Middle frontal gyrus (tissue), 1 donor: ENCODE results near the gene ELOVL2.

ENCODE experiments used
- DNase-seq: peaks from one replicate; pipeline ENCODE4 v3.0.0-alpha.2; 2015; ENCODE audit warnings: low spot score; ENCODE audit errors: extremely low spot score

ELOVL2 gene

DNA sequence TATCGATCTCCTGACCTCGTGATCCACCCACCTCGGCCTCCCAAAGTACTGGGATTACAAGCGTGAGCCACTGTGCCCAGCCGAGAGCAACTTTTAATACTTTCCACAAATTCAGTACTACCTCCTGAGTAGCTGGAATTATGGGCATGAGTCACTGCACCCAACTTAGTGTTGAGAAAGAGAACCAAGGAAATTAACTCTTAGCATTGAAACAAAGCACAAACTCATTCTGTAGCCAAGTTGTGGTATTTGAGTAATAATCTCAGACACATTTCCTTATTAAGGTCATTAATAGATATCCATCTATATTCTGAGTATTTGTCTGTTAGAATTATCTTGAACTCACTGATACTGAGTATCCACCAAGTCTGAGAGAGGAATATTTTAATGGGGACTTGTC, 14.3 kb upstream of the ELOVL2 start:
- no peak for DNase-seq

DNA sequence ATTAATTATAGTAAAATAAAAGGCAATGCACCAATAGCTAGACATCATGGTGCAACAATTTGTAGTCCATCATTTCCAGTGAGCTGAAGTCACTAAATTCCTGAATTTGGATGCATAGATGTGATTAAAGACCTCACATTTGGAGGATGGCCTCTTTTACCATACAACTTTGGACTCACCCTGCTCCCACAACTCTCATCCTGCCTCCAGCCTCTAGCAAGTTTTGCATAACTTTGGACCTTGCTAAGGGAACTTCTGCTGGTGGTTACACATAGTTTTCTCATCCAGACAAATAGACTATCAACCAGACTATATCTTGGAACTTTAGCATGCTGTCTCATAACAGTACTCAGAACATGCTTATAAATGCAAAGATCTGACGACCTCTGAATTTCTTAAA, 12.8 kb upstream of the ELOVL2 start:
- no peak for DNase-seq

DNA sequence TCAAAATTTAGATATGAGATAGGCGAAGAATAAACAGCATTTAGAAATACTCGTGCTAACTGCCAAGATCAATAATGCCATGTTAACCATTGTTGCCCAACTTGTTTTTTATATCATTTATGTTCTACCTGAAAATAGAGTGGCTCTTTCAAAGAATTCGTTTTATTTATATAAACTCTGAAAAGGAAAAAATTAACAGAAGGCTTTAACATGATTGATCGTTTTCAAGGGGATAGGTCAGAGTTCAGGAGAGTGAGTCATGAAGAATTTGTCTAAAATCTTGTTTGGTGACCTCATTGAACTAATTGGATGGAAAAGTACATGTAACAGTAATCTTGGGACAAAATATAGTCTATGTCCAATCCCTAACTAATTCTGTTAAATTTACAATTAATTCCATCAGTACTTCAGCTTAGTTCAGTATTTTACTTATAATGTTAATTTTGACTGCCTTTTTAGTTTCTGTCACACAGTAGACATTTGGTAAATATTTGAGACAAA, 11.1 kb upstream of the ELOVL2 start:
- DNase-seq: no peak

- no peak for DNase-seq
Observed at GRCh38 chr6:11054722-11055121, 10.6 kb upstream of the ELOVL2 start.

- no peak for DNase-seq
Observed at GRCh38 chr6:11053307-11053706, 9.2 kb upstream of the ELOVL2 start.

- DNase-seq: no peak
Observed at GRCh38 chr6:11050731-11051130, 6.6 kb upstream of the ELOVL2 start.

DNA sequence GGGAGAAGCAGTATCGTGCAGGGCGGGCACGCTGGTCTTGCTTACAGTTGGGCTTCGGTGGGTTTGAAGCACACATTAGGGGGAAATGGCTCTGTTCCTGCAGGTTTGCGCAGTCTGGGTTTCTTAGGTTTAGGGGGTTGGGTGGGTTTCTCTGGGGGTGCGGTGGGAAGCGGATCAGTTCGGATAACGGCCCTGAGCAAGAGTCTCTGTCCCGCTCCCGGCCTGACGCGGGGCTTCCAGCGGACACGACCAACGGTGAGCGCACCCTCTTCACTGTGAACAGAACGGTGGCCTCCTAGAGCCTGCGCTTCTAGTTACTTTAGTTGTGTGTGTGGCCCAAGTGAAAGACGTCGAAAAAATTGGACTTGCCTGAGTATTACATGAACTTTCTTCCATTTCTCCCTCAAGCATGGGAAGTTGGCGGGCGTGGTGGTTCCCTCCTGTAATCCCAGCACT, 635 bp upstream of the ELOVL2 start:
- DNase-seq: no peak

DNA sequence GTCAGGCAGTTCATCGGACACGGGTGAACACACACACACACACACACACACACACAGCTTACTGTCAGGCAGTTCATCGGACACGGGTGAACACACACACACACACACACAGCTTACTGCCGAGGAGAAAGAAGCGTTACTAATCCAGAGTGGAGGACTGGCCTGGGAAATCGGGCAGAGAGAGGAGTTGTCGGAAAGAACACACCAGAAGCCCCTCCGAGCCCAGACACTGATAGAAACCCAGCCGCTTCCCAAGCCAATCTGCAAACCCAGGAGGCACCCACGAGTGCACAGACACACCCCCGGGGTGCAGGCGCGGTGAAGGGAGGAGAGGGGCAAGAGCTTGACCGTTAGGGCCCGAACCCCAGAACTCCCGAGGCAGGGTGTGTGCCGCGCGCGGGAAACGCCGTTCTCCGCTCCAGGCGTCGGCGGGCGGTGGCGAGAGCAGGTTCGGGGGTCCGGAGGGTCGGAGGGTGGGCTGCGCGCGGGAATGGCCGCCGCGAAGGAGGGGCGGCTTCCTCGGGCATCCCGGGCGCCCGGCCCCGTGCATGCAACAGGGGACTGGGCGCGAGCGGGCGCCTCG, 636 bp downstream of the ELOVL2 start:
- no peak for DNase-seq

DNA sequence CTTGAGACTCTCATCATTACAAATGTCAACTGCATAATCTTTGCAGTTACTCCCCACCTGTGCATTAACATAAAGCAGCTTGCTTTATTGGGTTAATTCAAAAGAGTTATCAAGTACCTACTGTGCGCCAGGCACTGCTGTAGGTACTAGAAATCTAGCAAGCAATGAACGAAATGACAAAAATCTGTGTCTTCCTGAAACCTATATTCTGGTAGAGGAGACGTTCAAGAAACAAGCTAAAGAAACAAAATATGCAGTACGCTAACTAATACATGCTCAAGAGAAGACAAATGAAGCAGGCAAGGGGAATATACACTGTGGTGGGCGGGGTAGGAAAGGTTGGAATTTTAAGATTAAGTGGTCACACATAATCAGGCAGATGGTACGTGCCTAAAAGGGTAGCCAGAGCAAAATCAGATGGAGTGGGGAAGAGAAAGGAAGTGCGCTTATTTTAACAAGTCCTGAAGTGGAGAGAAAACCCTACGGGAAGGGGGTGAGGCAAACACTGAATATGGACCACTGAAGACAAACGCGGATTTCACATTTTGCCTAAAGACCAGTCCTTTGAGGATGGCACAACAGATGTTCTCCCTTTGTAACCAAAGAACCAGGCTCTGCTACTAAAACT, 1.2 kb downstream of the ELOVL2 start:
- no peak for DNase-seq

DNA sequence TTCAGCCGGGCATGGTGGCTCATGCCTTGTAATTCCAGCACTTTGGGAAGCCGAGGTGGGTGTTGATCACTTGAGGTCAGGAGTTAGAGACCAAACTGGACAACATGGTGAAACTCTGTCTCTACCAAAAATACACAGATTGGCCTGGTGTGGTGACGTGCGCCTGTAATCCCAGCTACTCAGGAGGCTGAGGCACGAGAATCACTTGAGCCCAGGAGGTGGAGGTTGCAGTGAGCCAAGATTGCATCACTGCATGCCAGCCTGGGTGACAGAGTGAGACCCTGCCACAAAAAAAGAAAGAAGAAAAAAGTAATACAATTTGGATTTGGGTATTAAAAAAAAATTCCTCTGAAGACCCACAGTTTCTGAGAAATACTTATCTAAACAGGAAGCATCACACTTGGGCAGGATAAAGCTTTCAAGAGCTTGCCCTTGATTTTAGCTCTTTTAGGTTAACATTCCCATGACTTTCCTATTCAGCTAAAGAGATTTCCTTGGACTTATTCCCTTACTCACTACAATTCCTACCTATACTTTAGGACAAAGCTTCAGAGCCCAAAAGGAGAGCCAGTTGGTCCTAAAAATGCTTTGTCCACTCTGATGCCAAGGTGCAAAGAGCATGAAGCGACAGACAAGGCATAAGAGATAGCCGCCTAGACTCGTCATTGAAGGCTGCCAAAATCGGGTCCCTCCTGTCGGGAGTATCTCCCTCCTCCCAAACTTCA, 1.9 kb downstream of the ELOVL2 start:
- no peak for DNase-seq

- DNase-seq: no peak
Observed at GRCh38 chr6:11040134-11040533, 4.0 kb downstream of the ELOVL2 start.

GRCh38 chr6:11039040-11039439, 5.1 kb downstream of the ELOVL2 start:
- DNase-seq: no peak

DNA sequence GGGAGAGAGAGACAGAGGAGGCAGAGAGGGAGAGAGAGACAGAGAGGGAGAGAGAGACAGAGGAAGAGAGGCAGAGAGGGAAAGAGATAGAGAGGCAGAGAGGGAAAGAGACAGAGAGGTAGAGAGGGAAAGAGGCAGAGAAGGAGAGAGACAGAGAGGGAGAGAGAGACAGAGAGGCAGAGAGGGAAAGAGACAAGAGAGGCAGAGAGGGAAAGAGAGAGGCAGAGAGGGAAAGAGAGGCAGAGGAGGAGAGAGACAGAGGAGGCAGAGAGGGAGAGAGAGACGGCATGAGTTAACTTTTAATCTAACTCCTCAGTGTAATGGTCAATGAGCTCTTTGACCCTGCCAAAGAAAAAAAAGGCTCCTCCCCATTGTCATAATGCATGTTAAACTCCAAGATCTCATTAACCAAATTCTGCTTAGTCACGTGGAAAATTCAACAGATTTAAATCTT, 7.1 kb downstream of the ELOVL2 start:
- DNase-seq: no peak

DNA sequence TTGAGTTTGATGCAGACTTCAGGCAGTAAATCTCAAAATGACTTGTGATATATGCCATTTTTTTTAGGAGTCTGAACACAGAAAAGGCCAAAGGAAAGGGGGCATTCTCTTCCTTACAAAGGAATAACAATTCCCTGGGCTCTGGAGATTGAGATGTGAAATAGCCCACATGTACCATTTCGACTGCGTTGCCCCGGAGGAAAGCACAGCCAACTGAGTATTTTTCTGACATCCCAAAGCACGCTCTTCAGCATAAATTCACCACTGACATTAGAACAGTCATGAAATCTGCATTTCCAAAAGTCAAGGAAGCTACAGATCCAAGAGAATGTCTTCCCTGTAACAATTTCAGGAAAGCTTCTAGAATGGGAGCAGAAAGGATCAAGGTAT, 7.8 kb downstream of the ELOVL2 start:
- DNase-seq: no peak

- no peak for DNase-seq
Observed at GRCh38 chr6:11035616-11036350, 8.3 kb downstream of the ELOVL2 start.

DNA sequence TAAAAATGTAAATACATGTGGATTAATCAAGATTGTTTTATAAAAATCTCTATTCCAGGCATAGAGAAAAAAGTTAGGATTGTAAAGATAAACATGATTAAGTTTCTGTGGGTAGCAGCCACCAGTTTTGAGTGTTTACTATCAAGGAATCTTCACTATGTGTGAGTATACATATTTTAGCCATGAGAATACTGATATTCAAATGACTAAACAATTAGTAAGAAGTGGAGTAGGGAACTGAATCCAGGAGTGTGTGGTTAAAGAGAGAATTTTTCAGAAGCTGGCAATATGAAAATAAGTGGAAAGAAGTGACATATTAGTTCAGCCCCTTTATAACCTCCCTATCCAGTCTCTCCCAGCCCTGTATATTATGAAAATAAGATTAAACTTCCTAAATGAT, 10.3 kb downstream of the ELOVL2 start:
- no peak for DNase-seq

GRCh38 chr6:11030904-11031303, 13.2 kb downstream of the ELOVL2 start:
- DNase-seq: no peak

- DNase-seq: no peak
Observed at GRCh38 chr6:11028959-11029358, 15.1 kb downstream of the ELOVL2 start.

DNA sequence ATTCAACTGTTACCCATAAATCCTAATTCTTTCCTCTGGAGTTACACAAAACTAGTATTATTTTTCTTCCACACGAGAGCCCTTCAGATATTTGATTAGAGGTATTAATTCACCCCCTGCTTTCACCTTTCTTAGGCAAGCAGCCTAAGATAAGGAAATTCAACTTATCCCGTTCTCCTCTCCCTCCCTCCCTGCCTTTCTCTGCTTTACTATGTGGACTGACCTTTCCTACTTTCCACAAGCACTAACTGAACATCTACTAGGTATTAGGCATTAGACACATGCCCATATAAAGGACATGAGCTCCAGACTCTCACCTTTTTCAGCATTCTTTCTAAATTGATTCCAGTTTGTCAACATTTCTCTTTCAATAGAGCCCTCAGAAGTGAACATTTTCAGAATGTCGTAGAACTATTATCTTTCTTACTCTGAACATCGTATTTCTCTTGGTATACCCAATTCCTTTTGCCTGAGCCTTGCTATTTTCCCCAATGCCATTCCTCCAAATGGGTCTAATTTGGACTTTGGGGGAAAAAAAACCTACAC, 16.5 kb downstream of the ELOVL2 start:
- no peak for DNase-seq

- DNase-seq: no peak
Observed at GRCh38 chr6:11025921-11026635, 18.0 kb downstream of the ELOVL2 start.

- DNase-seq: no peak
Observed at GRCh38 chr6:11025130-11025529, 19.0 kb downstream of the ELOVL2 start.
